Uterus (tissue), 4 donors: ENCODE data around the gene LSP1. TPM values are rescaled to one million over a fixed set of nuclear protein-coding genes. Genes with fewer than 3 reads are reported as not detected.

Experiments
- DNase-seq, 2 donors: peaks; one replicate each; pipeline ENCODE4 v3.0.0-alpha.2; 2019 to 2020
- H3K27ac ChIP-seq, 2 donors: fragments of 200-600 bp; sonication (generic); 1 replicate in 1 of 2; 2 replicates in 1 of 2; pipeline ENCODE4 v1.5.1; 2016 to 2018
- H3K27me3 ChIP-seq, 2 donors: fragments of 200-600 bp; sonication (generic); one replicate each; pipeline ENCODE4 v1.5.1; 2018 to 2019; ENCODE audit warnings: control low read depth in 1 of 2
- H3K36me3 ChIP-seq, 2 donors: fragments of 200-600 bp; sonication (generic); one replicate each; pipeline ENCODE4 v1.5.1; 2019; ENCODE audit warnings: control low read depth in 1 of 2
- H3K4me1 ChIP-seq, 2 donors: fragments of 200-600 bp; sonication (generic); one replicate each; pipeline ENCODE4 v1.5.1; 2018 to 2019; ENCODE audit warnings: control low read depth in 1 of 2
- H3K4me3 ChIP-seq, 2 donors: fragments of 200-600 bp; sonication (generic); 1 replicate in 1 of 2; 2 replicates in 1 of 2; pipeline ENCODE4 v1.5.1; 2018 to 2019; ENCODE audit warnings: mild to moderate bottlenecking in 1 of 2
- H3K9me3 ChIP-seq, 2 donors: fragments of 200-600 bp; sonication (generic); one replicate each; pipeline ENCODE4 v1.5.1; 2019; ENCODE audit warnings: control low read depth in 1 of 2
- CTCF ChIP-seq, 4 experiments: fragments of 200-600 bp in 2 of 4; fragments of 450-650 bp in 2 of 4; sonication (generic) in 2 of 4; IDR thresholded peaks; one replicate each; pipeline ENCODE4 v1.5.1; 2016 to 2019; ENCODE audit warnings: antibody characterized with exemption in 4 of 4, mild to moderate bottlenecking in 2 of 4, moderate library complexity in 1 of 4
- POLR2A ChIP-seq, 2 donors: fragments of 450-650 bp; IDR thresholded peaks; one replicate each; pipeline ENCODE4 v1.6.1; 2016; ENCODE audit warnings: antibody characterized with exemption in 2 of 2, mild to moderate bottlenecking in 1 of 2, moderate library complexity in 1 of 2
- intact Hi-C: fragments of 100-400 bp; cut with DNase I; formaldehyde crosslinking; loops from one replicate; pipeline ENCODE4 v1.15.1; 2023; ENCODE audit warnings: low total_unique reads
- total RNA-seq, 4 donors: library from RNA; depleted of rRNA in 3 of 4; stranded (reverse); fragments of >200 nt in 3 of 4; gene quantifications; one replicate each; pipeline versions ENCODE4 v1.1.0 to v1.2.4, GENCODE V29; 2014 to 2023
- donor health status: DM: yes; HTN: yes; CAD: no.

The LSP1 gene
- total RNA-seq, 4 donors from 2014 or later = 11.2 to 112 (median 25.1) TPM

GRCh38 chr11:1892558-1892957, 39.7 kb downstream of the LSP1 start:
- intact Hi-C loops = loop anchor here (10.0 kb wide), 1 partner anchor 52 kb away; the partner anchor contains the start of gene MRPL23
- Histone ChIP-seq H3K9me3 (no peaks in the 10 kb centered on the region), H3K4me3 (no peak overlapping the region), H3K4me1 (no peaks in the 10 kb centered on the region), H3K27ac (no peak overlapping the region), H3K36me3 (no peaks in the 10 kb centered on the region), H3K27me3 (no peaks in the 10 kb centered on the region)
- TF ChIP-seq POLR2A (IDR thresholded peaks at IDR 0.05) (no peak), CTCF (IDR thresholded peaks at IDR 0.05) (no peak)
- no peak for DNase-seq

GRCh38 chr11:1893581-1894359, 40.9 kb downstream of the LSP1 start:
- no peak for DNase-seq
- H3K4me3 ChIP-seq = no peak overlapping the region
- no peaks in the 10 kb centered on the region for H3K27me3 ChIP-seq
- no peak overlapping the region for H3K27ac ChIP-seq
- intact Hi-C loops = loop anchor here (1.0 to 10.0 kb wide), 2 partner anchors 24 to 51 kb away; partner anchors contain the start of gene MRPL23
- no peaks in the 10 kb centered on the region for H3K4me1 ChIP-seq
- no peaks in the 10 kb centered on the region for H3K36me3 ChIP-seq
- H3K9me3 ChIP-seq = no peaks in the 10 kb centered on the region
- TF ChIP-seq POLR2A (IDR thresholded peaks at IDR 0.05) = no peak
- TF ChIP-seq CTCF (IDR thresholded peaks at IDR 0.05) = no peak

- TF ChIP-seq CTCF (IDR thresholded peaks at IDR 0.05) (no peak), POLR2A (IDR thresholded peaks at IDR 0.05) (no peak)
- Histone ChIP-seq H3K27me3 (no peaks in the 10 kb centered on the region), H3K36me3 (no peaks in the 10 kb centered on the region), H3K27ac (no peak overlapping the region), H3K4me3 (no peak overlapping the region), H3K4me1 (no peaks in the 10 kb centered on the region), H3K9me3 (no peaks in the 10 kb centered on the region)
- intact Hi-C loops = loop anchor here (10.0 kb wide), 1 partner anchor 50 kb away; the partner anchor contains the start of gene MRPL23
- DNase-seq = no peak
Measured at GRCh38 chr11:1894759-1895158, 41.9 kb downstream of the LSP1 start.

- TF ChIP-seq POLR2A (IDR thresholded peaks at IDR 0.05) = no peak
- Histone ChIP-seq H3K27me3 (no peaks in the 10 kb centered on the region), H3K27ac (no peak overlapping the region), H3K9me3 (no peaks in the 10 kb centered on the region), H3K4me1 (no peaks in the 10 kb centered on the region), H3K36me3 (no peaks in the 10 kb centered on the region), H3K4me3 (no peak overlapping the region)
- intact Hi-C loops = loop anchor here (10.0 kb wide), 1 partner anchor 48 kb away; the partner anchor contains the start of gene MRPL23
- DNase-seq = no peak
Measured at GRCh38 chr11:1896468-1896867, 43.6 kb downstream of the LSP1 start.

- intact Hi-C loops = loop anchor here (10.0 kb wide), 1 partner anchor 48 kb away; the partner anchor contains the start of gene MRPL23
Measured at GRCh38 chr11:1896923-1897322, 44.0 kb downstream of the LSP1 start.

More at GRCh38 chr11:1896923-1897322, 44.0 kb downstream of the LSP1 start:
- no peaks in the 10 kb centered on the region for H3K27me3 ChIP-seq
- DNase-seq = no peak
- no peaks in the 10 kb centered on the region for H3K4me1 ChIP-seq
- TF ChIP-seq CTCF (IDR thresholded peaks at IDR 0.05) (no peak), POLR2A (IDR thresholded peaks at IDR 0.05) (no peak)
- H3K9me3 ChIP-seq = no peaks in the 10 kb centered on the region
- H3K27ac ChIP-seq = no peak overlapping the region
- H3K36me3 ChIP-seq = no peaks in the 10 kb centered on the region
- no peak overlapping the region for H3K4me3 ChIP-seq
